ENCODE measurements around the gene SPDL1.
"Not testable (repeated sequence)": the region's sequence is repeated elsewhere in the genome, so short reads cannot be mapped to it uniquely, and the experiment has no call there.

SPDL1 gene

GRCh38 chr5:169577951-169578350 lies 5.6 kb upstream of the SPDL1 start:
- DNase-seq, result no peak

- no peak for DNase-seq
These were observed 2.6 kb upstream of the SPDL1 start for GRCh38 chr5:169580964-169581363.

GRCh38 chr5:169581580-169582227 lies 1.9 kb upstream of the SPDL1 start:
- peak; percentile 70 for DNase-seq

GRCh38 chr5:169583101-169583423 lies 511 bp upstream of the SPDL1 start:
- DNase-seq, result no peak

GRCh38 chr5:169584998-169585451 lies 1.5 kb downstream of the SPDL1 start:
- DNase-seq, result no peak

- no peak for DNase-seq
These were observed 7.0 kb downstream of the SPDL1 start for GRCh38 chr5:169590602-169591001.

GRCh38 chr5:169591636-169592035 lies 8.1 kb downstream of the SPDL1 start:
- no peak for DNase-seq

GRCh38 chr5:169592937-169593650 lies 9.5 kb downstream of the SPDL1 start:
- DNase-seq, result no peak

GRCh38 chr5:169595172-169595820 lies 11.7 kb downstream of the SPDL1 start:
- no peak for DNase-seq

- DNase-seq, result no peak
These were observed 15.9 kb downstream of the SPDL1 start for GRCh38 chr5:169599451-169599850.

GRCh38 chr5:169602535-169602934 lies 19.0 kb downstream of the SPDL1 start:
- no peak for DNase-seq

- no peak for DNase-seq
These were observed 22.7 kb downstream of the SPDL1 start for GRCh38 chr5:169606279-169606678.

GRCh38 chr5:169607882-169608281 lies 24.3 kb downstream of the SPDL1 start:
- no peak for DNase-seq

- no peak for DNase-seq
These were observed 26.1 kb downstream of the SPDL1 start for GRCh38 chr5:169609716-169610115.

- DNase-seq, result no peak
These were observed 27.0 kb downstream of the SPDL1 start for GRCh38 chr5:169610606-169611005.

GRCh38 chr5:169615561-169615960 lies 32.0 kb downstream of the SPDL1 start:
- no peak for DNase-seq

GRCh38 chr5:169624307-169624706 lies 40.7 kb downstream of the SPDL1 start:
- not testable (repeated sequence) for DNase-seq

GRCh38 chr5:169626779-169627178 lies 43.2 kb downstream of the SPDL1 start:
- DNase-seq, result no peak

GRCh38 chr5:169627551-169627950 lies 44.0 kb downstream of the SPDL1 start:
- DNase-seq, result no peak

- no peak for DNase-seq
These were observed 45.3 kb downstream of the SPDL1 start for GRCh38 chr5:169628892-169629291.

GRCh38 chr5:169629847-169630548 lies 46.4 kb downstream of the SPDL1 start:
- no peak for DNase-seq

GRCh38 chr5:169631360-169631759 lies 47.8 kb downstream of the SPDL1 start:
- DNase-seq, result no peak

- DNase-seq, result no peak
These were observed 49.4 kb downstream of the SPDL1 start for GRCh38 chr5:169632946-169633345.

- DNase-seq, result no peak
These were observed 51.0 kb downstream of the SPDL1 start for GRCh38 chr5:169634606-169635005.
